NCI-H1092 (cell line): Measurements from ENCODE around the gene ILF2.

ENCODE experiments used
- DNase-seq: peaks from one replicate; lab custom pipeline; 2025; lab: John Stamatoyannopoulos, UW

The ILF2 gene

DNA sequence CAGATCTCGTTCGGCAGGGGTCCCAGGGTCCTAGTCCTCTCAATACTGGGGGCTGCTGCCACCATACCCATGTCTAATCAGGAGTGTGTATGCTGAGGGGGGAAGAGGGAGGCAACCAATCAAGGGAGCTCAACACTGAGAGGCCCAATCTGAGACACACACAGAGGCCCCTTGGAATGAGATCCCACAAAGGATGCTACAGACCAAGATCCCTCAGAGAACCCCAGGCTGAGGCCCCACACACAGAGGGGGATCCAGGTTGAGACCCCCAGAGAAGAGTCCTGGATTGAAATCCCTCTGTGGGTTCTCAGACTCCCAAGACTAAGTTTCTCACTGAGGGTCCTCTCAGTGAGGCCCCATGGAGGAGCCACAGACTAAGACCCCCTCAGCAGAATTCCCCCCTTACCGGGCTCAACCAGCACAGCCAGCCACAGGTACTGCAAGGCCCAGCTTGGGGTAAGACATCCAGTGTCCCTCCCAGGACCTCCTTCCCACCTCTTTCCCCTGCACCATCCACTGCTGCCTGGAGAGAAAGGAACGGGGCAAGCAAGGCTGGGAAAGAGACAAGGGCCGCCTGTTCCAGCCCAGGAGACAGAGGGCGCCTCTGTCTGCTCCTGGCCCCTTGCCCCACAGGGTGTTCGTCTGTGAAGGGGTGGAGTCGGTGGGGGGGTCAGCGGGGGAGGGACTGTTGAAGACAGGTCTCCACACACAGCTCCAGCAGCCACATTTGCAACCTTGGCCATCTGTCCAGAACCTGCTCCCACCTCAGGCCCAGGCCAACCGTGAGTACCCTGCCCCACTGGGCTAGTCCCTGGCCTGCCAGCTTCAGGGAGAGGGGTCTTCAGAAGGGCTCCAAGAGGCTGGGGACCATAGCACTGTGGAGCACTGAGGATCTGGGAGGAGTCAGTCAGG is 42.8 kb downstream of the ILF2 start, which contains the start of gene S100A1:
S100A1 (plus strand) TSS at position 720 of the 912 bp plus-strand sequence. CDS start 2,088 bp downstream, outside the sequence.
- no peak for DNase-seq

DNA sequence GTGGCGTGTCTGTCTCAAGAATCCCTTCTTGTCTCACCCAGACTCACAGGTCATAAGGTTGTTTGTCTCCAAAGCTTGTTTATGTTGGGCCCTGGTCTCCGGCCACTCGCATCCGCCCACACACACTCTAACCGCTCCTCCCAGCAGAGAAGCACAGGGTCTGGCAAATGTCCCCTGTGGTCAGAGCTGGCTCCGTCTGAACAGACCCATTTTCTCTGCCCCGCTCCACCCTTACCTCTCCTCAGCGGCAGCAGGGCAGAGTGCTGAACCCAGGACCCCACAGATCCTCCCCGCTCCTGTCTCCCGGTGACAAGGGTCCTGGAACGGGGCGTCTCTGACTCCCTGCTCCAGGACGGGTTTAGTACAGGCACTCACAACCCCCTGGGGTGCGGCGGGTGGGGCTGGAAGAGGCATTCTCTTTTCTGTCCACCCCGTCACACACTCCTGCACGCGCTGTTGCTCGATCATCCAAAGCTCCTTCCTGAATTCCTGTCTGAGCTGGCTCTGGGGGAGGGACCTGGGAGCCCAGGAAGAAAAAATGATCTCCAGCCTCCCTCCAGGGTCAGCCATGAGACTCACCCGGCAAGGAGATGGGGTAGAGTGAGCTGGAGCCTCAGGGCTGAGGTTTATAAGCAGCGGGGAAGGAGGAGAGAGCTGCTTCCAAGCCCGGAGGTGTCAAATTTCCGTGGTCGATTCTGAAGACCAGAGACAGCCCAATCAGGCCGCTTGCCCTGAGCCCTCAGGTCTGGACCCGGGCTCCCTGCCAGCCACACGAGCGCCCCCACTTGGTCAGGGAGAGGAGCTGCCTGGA is 43.7 kb downstream of the ILF2 start, which contains the start of gene S100A13:
S100A13 (minus strand) TSS at position 602 of the 811 bp plus-strand sequence. CDS start 1,033 bp downstream, outside the sequence.
- DNase-seq, result peak; percentile 89

DNA sequence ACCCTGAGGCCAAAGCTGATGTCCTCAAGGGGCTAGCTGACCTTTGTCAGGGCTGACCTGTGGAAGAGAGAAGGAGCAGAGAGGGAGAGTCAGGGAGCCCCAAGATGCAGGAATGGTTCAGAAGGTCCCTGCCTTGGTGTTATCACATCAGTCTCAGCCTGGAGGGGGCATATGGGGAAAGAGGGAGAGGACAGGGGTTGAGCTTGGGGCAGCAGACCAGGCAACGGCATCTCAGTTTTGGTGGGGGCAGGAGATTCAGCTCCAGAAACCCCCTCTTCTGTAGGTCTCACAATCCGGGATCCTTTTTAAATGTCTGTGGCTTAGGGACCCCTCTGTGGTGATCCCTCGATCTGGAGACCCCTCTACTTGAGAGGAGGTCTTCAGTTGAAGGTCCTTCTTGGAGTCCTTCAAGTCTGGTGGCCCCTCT is 44.3 kb downstream of the ILF2 start:
- DNase-seq, result no peak

DNA sequence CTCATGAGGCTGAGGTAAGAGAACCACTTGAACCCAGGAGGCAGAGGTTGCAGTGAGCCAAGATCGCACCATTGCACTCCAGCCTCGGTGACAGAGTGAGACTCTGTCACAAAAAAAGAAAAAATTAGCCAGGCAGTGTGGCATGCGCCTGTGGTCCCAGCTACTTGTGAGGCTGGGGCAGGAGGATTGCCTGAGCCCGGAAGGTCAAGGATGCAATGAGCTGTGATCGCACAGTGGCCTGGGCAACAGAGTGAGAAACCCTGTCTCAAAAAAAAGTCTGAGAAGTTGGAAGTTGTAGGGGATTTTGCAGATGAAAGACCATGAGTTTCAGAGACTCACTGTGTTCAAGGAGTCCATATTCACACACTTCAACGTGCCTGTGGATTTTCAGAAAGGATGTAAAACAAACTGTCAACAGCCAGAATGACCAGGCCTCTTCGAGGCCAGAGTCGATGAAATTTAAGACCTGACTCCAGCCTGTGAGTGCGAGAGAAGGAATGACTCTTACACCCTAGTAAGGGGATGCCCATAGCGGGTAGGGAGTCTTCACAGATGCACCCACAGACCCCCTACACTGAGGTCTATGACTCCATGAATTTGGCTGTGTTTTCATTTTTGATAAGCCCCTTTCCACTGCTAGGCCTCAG is 45.7 kb downstream of the ILF2 start:
- DNase-seq, result no peak

DNA sequence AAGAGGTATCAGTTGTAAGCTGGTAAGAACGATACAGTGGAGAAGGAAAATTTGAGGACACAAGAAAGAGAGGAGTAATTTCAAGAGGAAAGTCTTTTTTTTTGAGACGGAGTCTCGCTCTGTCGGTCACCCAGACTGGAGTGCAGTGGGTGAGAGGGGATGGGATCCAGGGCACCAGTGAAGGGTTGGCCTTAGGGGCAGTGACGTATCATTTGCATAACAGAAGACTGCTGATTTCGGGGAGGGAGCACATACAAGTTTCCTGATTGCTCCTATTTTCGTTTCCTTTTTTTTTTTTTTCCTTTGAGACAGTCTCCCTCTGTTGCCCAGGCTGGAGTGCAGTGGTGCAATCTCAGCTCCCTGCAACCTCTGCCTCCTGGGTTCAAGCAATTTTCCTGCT is 47.7 kb downstream of the ILF2 start:
- no peak for DNase-seq

DNA sequence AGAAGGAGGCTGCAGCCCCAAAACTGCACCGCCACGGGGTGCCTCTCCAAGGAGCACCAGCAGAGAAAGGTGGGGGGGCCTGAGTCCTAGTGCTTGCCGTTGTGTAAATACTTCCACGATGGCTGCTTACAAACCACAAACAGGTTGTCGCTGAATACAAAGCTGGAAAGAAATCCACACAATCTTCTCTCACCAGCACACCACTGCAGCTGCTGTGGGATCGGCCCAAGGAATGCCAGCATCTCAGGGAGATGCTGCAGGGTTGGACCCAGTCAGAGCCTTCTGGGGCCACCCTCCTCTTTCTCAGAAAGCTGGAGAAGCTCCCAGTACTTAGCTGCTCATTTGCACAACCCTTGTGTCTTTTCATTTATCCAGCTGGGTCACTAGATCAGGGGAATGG is 51.6 kb downstream of the ILF2 start:
- DNase-seq, result no peak

DNA sequence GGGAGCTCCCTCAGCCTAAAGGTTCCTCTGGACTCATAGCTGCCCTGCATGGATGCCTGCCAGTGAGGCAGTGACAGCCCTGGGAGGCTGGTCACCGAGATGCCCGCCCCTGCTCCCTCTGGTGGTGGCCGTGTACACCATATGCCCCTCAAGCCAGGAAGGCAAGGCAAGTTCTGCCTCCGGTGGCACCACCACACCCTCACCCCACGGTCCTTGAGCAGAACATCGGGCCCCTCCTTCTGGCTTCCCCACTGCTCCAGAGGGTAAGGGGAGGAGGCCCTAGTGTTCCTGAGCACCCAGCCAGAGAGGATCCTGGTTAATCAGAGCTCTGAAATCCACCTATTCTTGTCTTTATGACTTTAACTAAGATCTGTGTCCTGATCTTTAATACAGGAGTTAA is 53.1 kb downstream of the ILF2 start:
- DNase-seq, result no peak

DNA sequence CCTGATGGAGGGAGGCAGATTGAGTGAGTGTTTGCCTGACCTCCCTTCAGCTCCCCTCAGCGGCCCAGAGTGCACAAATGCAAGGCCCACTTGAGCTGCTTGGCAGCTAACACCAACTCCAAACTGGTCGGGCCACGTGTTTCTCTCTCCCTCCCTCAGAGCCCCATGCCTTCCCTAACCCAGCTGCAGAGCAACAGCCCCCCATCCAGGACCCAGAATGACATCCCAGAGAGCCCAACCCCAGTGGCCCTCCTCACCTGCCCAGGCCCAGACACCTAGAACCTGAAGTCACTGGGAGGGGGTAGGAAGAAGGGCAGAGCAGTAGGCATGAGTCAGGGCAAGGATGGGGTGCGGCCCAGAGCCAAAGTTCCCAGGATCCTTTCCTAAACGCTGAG is 53.9 kb downstream of the ILF2 start:
- no peak for DNase-seq

DNA sequence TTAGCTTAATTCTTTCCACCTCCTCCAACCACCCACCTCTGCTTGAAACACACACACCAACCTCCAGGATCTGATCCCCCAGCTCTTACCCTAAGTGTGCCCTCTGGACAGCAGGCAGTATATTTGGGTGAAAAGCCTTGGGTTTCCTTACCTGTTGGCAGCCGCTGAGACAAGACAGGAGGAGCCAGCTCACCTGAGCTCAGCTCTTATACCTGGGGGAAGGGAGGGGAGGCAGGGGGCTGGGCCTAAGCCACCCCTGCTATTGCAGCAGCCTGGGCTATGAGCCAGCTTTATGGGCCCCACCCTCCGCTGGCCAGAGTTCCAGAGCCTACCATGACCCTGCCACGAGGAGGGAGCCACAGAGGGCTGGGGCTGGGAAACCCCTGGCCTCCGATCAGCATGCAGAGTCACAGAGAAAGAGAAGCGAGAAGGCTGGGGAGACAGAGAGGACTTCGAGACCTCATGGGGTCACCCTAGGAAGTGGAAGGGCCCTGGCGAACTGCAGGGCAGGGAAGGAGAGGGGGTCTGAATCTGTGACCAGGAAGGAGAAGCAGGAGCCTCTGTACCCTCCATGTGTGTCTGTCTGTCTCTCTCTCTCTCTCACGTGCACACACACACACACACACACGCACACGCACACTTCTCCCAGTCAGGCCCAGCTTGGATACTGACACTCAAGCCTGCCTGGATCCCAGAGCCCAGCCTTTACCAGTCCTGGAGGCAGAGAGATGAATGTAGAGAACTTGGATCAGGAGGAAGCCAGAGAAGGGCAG is 54.5 kb downstream of the ILF2 start, which contains the start of gene S100A14:
S100A14 (minus strand) TSS at position 182 of the 773 bp plus-strand sequence. CDS start 467 bp downstream, outside the sequence.
- no peak for DNase-seq

DNA sequence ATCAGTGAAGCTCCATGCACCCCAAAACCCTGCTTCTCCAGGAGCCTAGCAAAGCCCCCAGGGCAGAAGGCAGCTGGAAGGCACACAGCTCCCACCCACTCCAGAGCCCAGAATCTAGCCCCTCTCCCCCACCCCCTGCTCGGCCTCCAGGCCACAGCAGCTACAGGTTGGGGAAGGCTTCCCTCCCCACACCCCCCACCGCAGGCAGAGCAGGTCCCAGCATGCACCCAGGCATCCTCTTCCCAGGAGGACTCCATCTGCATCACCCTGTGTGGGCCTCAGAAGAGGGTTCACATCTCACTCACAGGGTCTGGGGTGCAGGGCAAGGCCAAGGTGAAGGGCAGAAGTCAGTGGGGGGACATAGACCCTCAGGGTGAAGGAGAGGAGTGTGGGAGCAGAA is 55.4 kb downstream of the ILF2 start:
- no peak for DNase-seq

DNA sequence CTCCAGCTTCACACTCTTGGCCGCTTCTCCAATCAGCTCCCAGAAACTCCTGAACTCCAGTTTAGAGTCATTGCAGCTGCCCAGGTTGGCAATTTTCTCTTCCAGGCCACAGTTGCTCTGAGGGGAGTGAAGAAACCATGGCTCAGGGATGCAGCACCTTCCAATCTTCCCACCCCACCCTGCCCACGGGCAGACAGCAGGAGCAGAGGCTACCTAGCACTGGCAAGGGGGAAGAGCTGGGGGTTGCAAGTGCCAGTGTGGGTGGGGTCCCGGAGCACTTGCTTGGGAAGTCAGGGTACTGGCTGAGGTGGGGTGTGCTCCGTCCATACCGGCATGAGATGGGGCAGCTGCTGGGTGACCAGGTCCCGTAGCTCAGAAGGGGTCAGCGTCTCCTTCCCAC is 55.9 kb downstream of the ILF2 start:
- DNase-seq, result no peak

DNA sequence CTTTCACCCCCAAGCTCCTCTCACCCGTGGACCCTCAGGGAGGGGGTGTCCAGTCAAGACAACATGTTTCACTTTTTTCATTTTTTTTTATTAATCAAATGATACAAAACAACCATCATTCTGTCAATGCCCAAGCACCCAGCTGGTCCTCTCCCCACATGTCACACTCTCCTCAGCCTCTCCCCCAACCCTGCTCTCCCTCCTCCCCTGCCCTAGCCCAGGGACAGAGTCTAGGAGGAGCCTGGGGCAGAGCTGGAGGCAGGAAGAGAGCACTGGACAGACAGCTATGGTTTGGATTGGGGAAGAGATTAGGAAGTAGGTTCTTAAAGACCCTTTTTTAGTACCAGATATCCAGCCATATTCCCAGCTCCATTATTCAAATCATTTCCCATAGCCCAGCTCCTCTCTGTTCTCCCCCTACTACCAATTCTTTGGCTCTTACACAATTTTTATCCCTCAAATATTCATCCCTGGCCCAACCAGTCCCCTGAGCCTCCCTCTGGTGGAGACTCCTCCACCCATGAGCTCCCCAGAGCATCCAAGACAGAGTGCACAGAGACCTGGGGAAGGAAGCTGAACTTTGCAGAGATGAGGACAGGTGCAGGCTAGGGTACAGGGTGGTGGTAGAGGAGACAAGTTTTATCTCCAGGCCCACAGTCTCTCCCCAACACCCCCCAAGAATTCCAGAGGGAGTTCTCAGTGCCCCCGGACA is 56.4 kb downstream of the ILF2 start:
- DNase-seq, result no peak

DNA sequence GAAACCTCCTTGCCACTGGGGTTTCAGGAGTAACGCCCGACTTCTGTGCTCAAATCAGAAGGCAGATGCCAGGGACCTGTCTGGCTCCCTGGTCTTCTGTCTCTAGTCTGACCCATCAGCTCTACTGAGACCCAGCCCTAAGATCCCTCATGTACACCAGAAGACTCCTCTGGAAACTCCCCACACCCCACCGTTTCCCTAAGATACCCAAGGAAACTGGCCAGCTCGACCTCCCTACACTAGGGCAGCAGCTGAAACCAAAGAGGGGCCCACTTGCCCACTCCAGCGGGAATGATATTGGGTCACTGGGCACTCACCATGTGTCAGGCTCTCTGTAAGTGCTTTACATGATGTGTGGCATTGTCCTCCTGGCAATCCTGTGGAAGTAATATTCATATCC is 57.4 kb downstream of the ILF2 start:
- no peak for DNase-seq

DNA sequence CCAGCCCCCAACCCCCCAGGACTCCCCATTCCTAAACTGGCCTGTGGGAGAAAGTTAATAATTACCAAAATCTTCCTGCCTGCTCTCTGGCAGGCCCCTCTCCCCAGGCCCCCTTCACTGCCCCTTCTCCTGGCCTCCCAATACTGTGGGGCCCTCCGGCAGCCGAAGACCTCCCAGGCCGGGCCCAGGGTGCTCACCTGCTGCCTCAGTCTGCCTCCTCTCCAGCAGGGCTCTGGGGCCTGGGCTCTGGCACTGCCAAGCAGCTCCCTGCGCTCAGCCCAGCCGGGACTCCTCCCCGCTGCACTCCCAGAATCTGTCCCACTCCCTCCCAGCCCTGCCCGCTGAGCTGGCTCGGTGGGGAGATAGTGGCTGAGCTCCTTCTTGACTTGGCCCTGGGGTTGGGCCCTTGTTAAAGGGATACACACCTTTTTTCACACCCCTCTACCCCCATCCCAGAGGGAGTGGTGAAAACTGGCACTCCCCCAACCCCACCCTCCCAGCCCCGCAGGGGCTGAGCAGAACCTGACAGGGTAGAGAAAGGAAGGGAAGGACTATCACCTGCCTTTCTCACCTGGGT is 58.0 kb downstream of the ILF2 start, which contains the start of gene S100A16:
S100A16 (minus strand) TSS at position 383 of the 577 bp plus-strand sequence. CDS start 4,986 bp downstream, outside the sequence.
- no peak for DNase-seq

DNA sequence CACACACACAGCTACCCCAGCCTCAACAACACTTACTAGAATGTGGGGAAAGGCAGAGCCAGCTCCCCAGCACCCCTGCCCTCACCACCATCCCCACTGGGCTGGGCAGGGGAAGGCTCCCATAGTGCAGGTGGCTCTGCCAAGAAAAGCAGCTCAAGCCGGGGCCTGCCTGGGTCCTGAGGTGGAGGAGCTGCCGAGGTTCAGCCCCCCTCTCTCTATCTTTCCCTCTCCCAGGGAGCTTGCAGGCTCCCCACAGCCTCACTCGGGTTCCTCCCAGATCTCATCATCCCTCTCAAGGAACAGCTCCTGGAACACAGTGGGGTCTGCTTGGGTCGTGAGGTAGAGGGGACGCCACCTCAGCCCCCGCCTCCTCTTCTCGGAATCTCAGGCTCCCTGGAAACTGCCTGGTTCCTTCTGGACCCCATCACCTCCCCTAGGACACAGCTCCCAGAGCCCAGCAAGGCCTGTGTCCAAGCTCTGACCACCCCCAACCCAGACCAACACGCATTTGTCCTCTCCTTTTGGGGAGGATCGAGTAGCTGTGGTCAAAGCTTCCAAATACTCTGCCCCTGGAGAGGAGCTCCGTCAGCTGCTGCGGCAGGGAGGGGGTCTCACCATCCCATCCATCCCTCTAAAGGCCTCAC is 58.6 kb downstream of the ILF2 start:
- no peak for DNase-seq
